HG03469 (cell line): ENCODE results near the gene TXLNG.

Experiments used
- ATAC-seq: cut with Tn5 transposase; IDR thresholded peaks from one replicate; pipeline ENCODE4 v1.9.1; 2021; ENCODE audit warnings: mild to moderate bottlenecking, moderate library complexity, moderate number of reproducible peaks; ENCODE audit not compliant: unreplicated experiment

The TXLNG gene

GRCh38 chrX:16870095-16870861 lies 84.0 kb downstream of the TXLNG start, which contains the start of gene RBBP7:
Gene RBBP7, minus strand, starts transcription at chrX:16870362. Its CDS starts 309 bp downstream, at chrX:16870053.
- peak; percentile 52 for ATAC-seq

- ATAC-seq: no peak
Observed at GRCh38 chrX:16870862-16871815, 84.9 kb downstream of the TXLNG start.

- no peak for ATAC-seq
Observed at GRCh38 chrX:16873106-16873505, 86.8 kb downstream of the TXLNG start.

GRCh38 chrX:16874458-16875095 lies 88.3 kb downstream of the TXLNG start:
- ATAC-seq: no peak

- no peak for ATAC-seq
Observed at GRCh38 chrX:16876696-16877095, 90.4 kb downstream of the TXLNG start.

- ATAC-seq: no peak
Observed at GRCh38 chrX:16882169-16882568, 95.9 kb downstream of the TXLNG start.

- ATAC-seq: peak; percentile 37
Observed at GRCh38 chrX:16882702-16883486, 96.6 kb downstream of the TXLNG start.

- ATAC-seq: no peak
Observed at GRCh38 chrX:16883487-16883804, 97.2 kb downstream of the TXLNG start.

GRCh38 chrX:16885628-16886027 lies 99.4 kb downstream of the TXLNG start:
- ATAC-seq: no peak

GRCh38 chrX:16892504-16893362 lies 106.5 kb downstream of the TXLNG start:
- ATAC-seq: no peak
